ENCODE measurements around the gene MYO19.
"Not testable (repeated sequence)": the region's sequence is repeated elsewhere in the genome, so short reads cannot be mapped to it uniquely, and the experiment has no call there.

MYO19 gene

DNA sequence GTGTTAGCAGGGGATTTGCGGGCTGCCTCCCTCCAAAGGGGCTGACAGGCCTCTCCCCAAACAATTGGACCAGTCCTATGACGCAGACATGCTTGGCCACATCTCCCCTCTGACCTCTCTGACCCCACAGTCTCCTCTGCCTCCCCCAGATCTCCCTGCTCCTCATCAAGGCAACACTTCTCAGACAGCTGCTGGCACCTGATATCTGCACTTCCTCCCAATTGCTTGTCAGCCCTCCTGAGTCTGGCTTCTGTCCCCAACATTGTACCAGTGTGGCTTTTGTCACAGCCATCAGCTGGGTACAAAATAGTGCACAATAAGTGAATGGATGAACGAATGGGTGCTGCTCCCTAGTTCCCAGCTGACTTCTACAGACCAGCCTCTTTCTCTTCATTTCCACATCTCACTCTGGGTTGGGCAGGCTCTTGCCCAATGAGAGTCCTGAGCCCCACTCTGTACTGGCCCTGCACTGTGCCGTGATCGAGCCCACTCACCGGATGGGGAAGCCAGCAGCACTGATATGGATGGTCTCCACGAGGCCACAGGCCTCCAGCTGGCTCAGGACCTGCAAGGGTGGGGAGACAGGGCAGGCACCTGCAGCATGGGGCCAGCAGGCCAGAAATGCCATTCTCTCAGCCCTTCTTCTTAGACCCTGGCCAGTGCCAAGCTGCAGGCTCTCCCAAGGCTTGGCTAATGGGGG lies 31.1 kb downstream of the MYO19 start:
- no peak for DNase-seq
- intact Hi-C loops (cut with DNase I) = no loop called here

- no peak for DNase-seq
- intact Hi-C loops (cut with DNase I) = no loop called here
Measured at GRCh38 chr17:36501963-36502362, 32.7 kb downstream of the MYO19 start.

DNA sequence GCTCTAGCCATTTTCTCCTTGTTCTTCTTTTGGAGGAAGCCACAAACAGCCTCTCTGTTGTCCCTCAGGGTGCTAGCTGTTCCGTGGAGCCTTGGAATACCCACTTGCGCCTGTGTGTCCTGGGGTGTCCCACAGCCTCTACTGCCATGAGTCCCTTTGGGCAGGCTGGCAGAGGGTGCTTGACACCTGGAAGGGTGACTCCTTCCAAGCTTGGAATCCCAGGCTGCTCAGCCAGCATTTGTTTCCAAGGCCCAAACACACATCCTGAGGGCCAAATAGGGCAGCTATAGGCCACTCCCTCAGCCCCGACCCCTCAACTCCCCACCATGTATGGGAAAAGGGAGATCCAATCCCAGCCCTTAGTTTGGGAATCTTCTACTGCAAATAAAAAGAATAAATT lies 33.3 kb downstream of the MYO19 start:
- intact Hi-C loops (cut with DNase I) = no loop called here
- DNase-seq = peak in 1 of 10 donors; percentile 67

GRCh38 chr17:36500745-36501225 lies 33.9 kb downstream of the MYO19 start:
- intact Hi-C loops (cut with DNase I) = no loop called here
- peak in 1 of 10 donors; percentile 55 for DNase-seq

DNA sequence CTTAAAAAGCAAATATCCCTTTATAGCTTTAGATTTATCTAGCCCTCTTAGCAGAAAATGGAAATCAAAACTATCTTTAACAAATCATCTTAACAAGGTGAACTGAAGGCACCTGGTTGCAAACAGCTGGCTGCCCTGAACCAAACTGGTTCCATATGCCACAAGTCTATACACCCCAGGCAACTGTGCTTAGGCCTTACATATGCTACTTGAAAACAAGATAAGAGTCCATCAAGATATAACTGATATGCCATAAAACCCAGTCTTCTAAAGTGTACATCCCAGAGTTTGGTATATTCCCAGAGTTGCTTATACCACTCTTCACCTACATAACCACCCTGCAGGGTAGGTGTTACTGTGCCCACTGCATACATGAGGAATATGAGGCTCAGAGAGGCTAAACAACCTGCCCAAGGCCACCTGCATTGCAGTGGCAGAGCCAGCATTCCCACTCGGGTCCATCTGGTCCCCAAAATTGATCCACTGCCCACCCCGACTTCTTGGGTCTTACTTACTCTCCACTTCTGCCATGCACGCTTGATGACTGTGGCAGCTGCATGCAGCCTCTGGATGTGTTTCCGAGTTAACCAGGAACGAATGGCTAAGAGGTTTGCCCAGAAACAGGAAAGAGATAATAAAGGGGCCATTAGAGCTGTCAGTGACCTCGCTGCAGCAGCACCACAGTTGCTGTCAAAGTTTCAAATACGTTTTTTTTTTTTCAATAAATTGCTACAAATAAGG lies 35.9 kb downstream of the MYO19 start:
- DNase-seq = no peak
- intact Hi-C loops (cut with DNase I) = no loop called here

DNA sequence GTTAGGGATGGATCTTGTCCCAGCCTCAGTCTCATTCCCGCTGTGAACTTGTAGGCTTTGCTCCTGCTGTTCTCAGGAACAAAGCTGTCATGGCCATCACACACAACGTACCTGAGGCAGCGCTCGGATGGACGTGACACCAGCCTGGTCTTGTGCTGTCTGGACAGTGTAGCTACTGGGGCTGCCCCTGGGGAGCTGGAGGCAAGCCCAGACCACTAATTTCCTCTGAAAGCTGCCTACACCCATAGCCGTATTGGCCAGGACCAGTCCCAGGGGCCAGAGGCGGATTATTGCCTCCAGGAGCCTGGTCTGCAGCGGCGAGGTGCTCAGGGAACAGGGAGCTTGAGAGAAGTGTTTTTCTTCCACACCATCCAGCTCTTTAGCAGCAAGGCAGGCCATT lies 36.5 kb downstream of the MYO19 start:
- intact Hi-C loops (cut with DNase I) = no loop called here
- DNase-seq = no peak

GRCh38 chr17:36496018-36496789 lies 38.5 kb downstream of the MYO19 start:
- peak in 4 of 10 donors; percentile 23 to 87 (median 42) for DNase-seq
- intact Hi-C loops (cut with DNase I) = no loop called here

DNA sequence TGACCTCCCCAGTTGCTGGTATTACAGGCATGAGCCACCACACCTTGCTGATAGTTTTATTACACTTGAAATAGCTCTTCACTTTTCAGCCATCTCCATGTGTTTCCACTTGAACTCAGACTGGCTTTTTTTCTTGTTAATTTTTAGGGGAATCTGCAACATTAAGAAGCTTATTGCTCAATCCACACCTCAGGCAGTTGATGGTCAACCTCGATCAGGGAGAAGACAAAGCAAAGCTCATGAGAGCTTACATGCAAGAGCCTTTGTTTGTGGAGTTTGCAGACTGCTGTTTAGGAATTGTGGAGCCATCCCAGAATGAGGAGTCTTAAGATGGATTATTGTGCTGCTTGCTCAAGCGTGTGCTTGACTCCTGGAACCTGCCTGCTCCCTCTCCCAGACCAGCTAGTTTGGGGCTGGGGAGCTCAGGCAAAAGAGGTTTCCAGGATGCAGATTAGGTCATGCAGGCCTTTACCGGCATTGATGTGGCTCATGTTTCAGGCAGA lies 39.5 kb downstream of the MYO19 start:
- DNase-seq = no peak
- intact Hi-C loops (cut with DNase I) = no loop called here

- intact Hi-C loops (cut with DNase I) = loop anchor here (5.0 kb wide), 1 partner anchor 38 kb away; the partner anchor contains the start of genes MYO19 and PIGW
- no peak for DNase-seq
Measured at GRCh38 chr17:36494674-36495073, 40.0 kb downstream of the MYO19 start.

DNA sequence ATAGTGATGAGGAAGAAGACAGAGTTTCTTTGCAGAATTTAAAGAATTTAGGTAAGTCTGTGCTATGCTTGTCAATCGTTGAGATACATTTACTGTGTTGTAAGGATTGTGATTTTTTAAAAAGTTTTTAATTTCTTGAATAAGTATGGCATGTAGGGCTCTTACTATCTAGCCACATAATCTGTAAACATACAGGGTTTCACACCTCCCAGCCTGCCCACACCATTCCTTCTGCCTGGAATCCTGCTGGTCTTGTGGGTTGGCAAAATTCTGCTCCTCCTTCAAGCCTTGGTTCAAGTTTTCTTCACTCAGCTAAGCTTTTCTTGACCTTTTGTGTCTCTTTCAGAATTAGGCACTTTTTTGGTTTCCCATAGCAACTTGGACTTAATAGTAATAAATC lies 40.7 kb downstream of the MYO19 start:
- DNase-seq = no peak
- intact Hi-C loops (cut with DNase I) = loop anchor here (5.0 kb wide), 1 partner anchor 38 kb away; the partner anchor contains the start of genes MYO19 and PIGW

- DNase-seq = peak; percentile 84 to 99 (median 92)
- intact Hi-C loops (cut with DNase I) = loop anchor here (2.0 kb wide), 1 partner anchor 116 kb away; no protein-coding TSS in a partner anchor
Measured at GRCh38 chr17:36486204-36487194, 48.2 kb downstream of the MYO19 start, which contains the start of gene ZNHIT3. TSS of gene ZNHIT3 (plus strand) at chr17:36486681. CDS start at chr17:36486700, 19 bp downstream.

GRCh38 chr17:36485805-36486203 lies 48.9 kb downstream of the MYO19 start:
- intact Hi-C loops (cut with DNase I) = loop anchor here (2.0 kb wide), 1 partner anchor 117 kb away; no protein-coding TSS in a partner anchor
- no peak for DNase-seq

GRCh38 chr17:36485027-36485426 lies 49.6 kb downstream of the MYO19 start:
- DNase-seq = no peak
- intact Hi-C loops (cut with DNase I) = no loop called here

GRCh38 chr17:36484021-36484420 lies 50.6 kb downstream of the MYO19 start:
- intact Hi-C loops (cut with DNase I) = not testable (repeated sequence)
- peak in 1 of 10 donors; percentile 50 for DNase-seq

DNA sequence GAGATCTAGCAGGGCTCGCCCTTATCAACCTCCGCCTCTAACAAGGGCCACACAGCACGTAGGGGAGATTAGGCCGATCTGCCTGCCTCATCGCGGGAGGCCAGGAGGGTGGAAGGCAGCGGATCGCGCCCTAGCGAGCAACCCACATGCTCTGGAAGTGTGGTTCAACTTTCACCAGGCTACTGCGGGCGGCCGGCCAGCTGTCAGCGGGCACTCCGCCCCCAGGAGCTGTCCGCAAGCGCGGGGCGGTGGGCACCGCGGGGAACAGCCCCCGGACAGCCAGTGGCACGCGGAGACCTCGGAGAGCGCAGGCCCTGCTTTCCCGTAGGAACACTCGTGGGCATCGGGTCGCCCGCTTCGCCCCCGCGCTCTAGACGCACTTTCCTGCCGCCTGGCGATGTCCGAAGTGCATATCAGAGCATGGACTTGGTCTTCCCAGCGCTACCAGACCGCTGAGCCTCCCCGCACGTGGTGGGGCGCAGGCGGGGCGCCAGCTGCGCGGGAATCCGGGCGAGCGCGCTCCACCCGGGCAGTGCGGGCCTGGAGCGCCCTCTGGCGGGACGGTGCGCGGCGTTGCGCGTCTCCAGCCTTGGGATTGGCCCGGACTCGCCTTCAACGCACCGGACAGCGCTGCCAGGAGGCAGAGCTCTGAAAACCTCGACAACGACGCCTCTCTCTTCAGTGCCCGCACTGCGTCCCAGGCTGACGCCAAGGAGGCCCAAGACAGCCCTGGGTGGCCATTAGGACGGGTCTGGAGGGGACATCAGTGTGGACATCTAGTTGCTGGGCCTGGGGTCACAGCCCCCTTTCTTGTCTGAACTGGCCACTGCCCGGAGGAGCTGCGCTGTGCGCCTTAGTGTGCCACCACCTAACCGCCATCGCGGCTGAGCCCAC lies 51.8 kb downstream of the MYO19 start:
- peak; percentile 65 to 97 (median 85) for DNase-seq
- intact Hi-C loops (cut with DNase I) = loop anchor here (1.0 kb wide), 1 partner anchor 514 kb away; no protein-coding TSS in a partner anchor

GRCh38 chr17:36481829-36482228 lies 52.8 kb downstream of the MYO19 start:
- DNase-seq = peak in 1 of 10 donors; percentile 55

DNA sequence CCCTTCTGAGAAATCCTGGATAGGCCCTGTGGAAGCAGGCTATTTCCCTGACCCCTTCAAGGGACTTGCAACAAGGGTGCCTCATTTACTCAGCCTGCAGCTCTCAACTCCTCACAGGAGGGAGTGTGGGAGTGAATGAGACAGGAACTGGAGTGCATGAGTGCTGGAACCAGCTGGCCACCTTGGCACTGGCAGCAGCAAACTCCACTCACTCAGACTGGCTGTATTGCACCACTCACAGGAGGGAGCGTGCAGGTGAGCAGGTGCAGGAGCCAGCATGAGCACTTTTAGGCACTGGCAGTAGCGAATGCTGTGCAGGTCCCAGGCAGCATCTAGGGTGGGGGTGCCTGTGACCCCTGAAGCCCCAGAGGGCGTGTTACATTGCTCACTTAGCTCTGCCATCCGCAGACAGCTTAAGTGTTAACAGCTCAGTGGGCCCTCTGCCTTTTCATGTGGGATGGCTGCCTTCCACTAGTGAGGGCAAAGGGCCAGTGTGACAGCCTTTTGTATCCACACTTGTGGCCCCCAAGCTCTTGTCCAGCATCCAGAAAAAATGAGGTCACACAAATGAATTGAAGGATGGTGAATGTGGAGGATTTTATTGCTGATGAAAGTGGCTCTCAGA lies 59.2 kb downstream of the MYO19 start:
- peak in 6 of 10 donors; percentile 14 to 92 (median 55) for DNase-seq

More at GRCh38 chr17:36481829-36482228, 52.8 kb downstream of the MYO19 start:
- intact Hi-C loops (cut with DNase I) = no loop called here

DNA sequence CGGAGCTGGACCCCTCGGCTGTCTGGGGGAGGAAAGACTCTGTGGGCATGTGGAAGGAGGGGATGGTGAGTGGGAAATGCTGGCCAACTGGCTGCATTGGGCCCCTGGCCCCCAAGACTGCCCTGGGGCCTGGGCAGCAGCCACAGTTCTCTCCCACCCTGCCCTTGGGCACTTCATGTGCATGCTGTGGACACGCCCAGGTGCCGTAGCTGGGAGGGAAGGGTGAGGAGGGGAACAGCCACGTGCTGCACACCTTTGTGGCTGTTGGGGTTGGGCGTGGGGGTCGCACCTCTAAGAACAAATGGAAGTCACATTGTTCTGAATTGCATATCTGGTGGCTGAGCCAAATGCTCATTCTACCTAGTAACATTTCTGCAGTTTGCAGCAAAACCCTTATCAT lies 60.1 kb downstream of the MYO19 start:
- intact Hi-C loops (cut with DNase I) = no loop called here
- peak in 1 of 10 donors; percentile 62 for DNase-seq

More for the DNA sequence above, 59.2 kb downstream of the MYO19 start:
- intact Hi-C loops (cut with DNase I) = no loop called here

All from posterior cingulate gyrus (tissue), 11 donors.